Choroid plexus epithelial cell (primary cell): ENCODE results near the gene BMF.
A peak's percentile ranks its signal among the peaks of the same experiment; 100 is the strongest.
"Not testable (repeated sequence)": the region's sequence is repeated elsewhere in the genome, so short reads cannot be mapped to it uniquely, and the experiment has no call there.

Source experiments
- DNase-seq: peaks from one replicate; pipeline ENCODE4 v3.0.0-alpha.2; 2010; ENCODE audit warnings: low read depth
- H3K4me3 ChIP-seq: 2 replicates; pipeline ENCODE4 v1.5.1; 2011; ENCODE audit warnings: low read depth, mild to moderate bottlenecking, control low read depth, low read length, moderate library complexity
- CTCF ChIP-seq: conservative IDR thresholded peaks from 2 replicates; pipeline ENCODE4 v1.5.1; 2011; ENCODE audit warnings: low read depth, mild to moderate bottlenecking, control low read depth, inconsistent platforms, low read length, moderate library complexity

Gene BMF

DNA sequence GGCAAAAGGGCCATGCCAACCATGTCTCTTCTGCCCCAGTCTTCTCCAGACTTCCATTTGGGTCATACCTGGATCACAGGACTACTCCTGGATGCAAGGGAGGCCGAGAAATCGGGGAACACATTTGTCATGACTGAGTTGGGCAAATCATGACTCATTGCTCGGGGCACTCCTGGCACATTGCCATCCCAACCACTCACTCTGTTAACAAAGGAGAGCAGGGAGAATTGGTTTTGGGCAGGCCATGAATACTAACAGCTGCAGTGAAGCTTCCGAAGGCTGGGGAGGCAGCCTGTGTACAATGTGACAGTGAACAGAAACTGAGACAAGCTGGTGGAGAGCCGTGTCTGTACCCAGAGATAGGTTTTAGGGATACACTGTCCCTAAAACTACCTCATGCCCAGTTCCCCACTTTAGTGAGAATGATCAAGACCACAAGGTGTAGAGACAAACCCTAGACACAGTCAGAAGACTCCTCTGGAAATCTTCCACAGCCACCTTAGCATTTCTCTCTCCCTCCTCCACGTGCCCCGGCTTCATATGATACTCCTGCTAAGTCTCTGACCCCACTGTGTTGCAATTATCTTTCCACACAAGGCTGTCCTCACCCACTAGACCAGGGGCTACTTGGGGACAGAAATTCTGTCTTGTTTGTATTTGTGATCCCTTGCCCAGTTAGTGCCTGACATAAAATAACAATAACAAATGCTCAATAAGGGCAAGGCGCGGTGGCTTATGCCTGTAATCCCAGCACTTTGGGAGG is 41.7 kb upstream of the BMF start:
- peak; percentile 32 for DNase-seq
- H3K4me3 ChIP-seq, result no peak overlapping the region
- TF ChIP-seq CTCF, result no peak

- no peak overlapping the region for H3K4me3 ChIP-seq
- no peak for TF ChIP-seq CTCF
- DNase-seq, result no peak
Observed at GRCh38 chr15:40149339-40149738, 40.7 kb upstream of the BMF start.

GRCh38 chr15:40146037-40146436 is 37.4 kb upstream of the BMF start:
- TF ChIP-seq CTCF, result no peak
- H3K4me3 ChIP-seq, result no peak overlapping the region
- peak; percentile 59 for DNase-seq

DNA sequence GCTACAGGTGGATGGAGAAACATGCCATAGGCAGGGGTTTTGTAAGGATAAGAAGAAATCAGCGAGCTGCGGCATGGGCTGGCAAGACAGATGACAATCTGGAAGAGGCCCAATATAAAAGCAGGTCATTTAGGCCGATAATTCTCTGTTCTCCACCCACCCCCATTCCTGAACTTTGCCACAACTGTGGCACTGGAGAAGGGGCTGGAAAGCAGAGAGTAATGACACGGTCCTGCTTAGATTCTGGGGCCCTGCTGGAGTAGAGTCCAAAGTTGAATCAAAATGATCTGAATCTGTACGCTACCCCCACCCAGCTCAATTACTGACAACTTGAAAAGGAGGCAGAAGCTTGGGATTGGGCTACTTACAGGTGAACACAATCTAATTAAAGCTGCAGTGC is 33.7 kb upstream of the BMF start:
- no peak for DNase-seq
- TF ChIP-seq CTCF, result no peak
- no peak overlapping the region for H3K4me3 ChIP-seq

DNA sequence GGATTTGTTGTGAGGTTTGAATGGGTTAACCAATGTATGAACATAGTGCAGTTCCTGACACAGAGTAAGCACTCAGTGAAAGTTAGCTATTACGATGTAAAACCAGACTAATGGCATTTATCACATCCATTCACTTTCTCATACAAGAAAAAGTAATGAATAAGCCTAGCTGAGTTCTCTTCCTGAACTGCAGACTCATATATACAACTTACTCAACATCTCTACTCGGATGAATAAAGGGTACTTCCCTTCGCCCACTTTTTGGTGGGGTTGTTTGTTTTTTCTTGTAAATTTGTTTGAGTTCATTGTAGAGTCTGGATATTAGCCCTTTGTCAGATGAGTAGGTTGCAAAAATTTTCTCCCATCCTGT is 29.5 kb upstream of the BMF start:
- H3K4me3 ChIP-seq, DNase-seq: not testable (repeated sequence)

DNA sequence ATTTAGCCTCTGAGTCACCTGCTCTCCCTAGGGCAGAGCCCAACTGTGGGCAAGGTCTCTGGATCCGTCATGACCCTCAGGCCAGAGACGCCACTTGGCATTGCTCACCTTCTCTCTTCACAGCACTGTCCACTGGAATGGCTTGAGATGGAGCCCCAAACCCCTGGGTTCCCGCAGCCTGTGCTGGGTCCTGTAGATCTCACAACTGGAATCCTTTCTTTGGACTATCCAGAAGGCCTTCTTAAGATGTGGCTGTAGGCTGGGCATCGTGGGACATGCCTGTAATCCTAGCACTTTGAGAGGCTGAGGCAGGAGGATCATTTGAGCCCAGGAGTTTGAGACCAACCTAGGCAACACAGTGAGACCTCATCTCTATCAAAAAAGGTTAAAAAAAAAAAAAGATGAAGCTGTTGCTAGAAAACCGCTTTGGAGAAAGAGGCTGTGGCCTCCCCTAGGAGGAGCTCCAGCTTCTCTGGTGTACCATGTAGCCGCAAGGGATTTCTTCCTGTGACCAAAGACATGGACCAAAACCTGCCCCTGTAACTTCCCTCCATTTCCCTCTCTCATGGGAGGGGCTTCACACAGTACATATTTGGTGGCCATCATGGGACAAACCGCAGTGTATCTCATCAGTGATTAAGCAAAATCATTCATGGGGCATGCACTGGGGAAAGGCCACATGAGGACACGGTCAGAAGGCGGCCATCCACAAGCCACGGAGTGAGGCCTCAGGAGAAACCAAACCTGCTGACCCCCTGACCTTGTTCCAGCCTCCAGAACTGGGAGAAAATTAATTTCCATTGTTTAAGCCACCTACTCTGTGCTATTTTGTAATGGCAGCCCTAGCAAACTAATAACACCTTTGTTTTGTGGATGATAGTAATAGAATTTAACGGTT is 28.9 kb upstream of the BMF start:
- no peak for TF ChIP-seq CTCF
- DNase-seq, result no peak
- no peak overlapping the region for H3K4me3 ChIP-seq

DNA sequence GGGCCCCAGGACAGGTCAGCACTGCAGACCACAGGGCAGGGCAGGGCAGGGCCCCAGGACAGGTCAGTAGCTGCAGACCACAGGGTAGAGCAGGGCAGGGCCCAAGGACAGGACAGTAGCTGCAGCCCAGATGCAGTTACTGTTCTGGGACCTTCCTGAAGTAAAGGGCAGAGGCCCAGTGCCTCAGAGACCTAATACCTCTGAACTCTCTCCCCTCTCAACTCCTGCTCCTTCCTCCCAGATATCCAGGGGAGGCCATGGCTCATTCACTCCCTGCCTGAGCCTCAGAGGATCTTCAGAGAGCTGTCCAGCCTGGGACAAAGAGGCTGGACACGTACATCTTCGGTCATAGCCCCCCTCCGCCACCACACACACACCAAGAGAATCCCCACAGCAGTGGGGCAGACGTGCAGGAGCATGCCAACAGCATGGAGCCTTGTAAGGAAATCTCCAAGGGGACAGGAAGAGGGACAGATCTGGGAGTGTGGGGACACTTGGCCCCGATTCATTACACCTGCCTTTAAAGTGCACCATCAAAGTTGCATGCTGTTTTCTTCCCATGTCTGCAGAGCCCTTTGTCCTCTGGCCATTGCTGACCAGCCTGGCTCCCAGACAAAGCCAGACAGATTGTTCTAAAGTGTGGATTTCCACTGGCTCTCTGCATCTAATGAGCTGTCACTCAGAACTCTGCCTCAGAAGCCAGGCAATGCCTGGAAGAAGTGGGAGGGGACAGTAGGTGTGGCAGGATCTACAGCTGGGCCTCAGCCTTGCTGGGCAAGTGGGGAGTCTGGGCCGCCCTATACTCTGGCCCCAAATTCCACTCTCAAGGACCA is 28.0 kb upstream of the BMF start:
- H3K4me3 ChIP-seq, result no peak overlapping the region
- DNase-seq, result no peak
- TF ChIP-seq CTCF, result no peak

DNA sequence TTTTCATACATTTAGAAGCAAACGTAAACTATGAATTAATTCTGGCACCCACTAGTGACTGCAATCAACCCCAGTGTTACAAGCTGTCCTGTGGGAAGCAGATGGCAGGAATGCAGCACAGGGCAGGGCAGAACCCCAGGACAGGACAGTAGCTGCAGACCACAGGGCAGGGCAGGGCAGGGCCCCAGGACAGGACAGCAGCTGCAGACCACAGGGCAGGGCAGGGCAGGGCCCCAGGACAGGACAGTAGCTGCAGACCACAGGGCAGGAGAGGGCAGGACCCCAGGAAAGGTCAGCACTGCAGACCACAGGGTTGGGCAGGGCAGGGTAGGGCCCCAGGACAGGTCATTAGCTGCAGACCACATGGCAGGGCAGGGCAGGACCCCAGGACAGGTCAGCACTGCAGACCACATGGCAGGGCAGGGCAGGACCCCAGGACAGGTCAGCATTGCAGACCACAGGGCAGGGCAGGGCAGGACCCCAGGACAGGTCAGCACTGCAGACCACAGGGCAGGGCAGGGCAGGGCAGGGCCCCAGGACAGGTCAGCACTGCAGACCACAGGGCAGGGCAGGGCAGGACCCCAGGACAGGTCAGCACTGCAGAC is 27.3 kb upstream of the BMF start:
- not testable (repeated sequence) for H3K4me3 ChIP-seq, DNase-seq
